ENCODE results near the gene MALRD1. TPM values are rescaled to one million over a fixed set of nuclear protein-coding genes. Genes with fewer than 3 reads are reported as not detected.
A peak's percentile ranks its signal among the peaks of the same experiment; 100 is the strongest.

Gene MALRD1
- total RNA-seq, 1 donor from 2014 or later: 0.45 TPM

- Histone ChIP-seq H2AFZ (ENCODE audit: low read depth, low read length) (no peak overlapping the region), H3K9ac (ENCODE audit: low read length) (no peak overlapping the region), H3K4me1 (ENCODE audit: insufficient read depth, low read length) (no peaks in the 10 kb centered on the region), H3K4me3 (ENCODE audit: insufficient read depth, low read depth, low read length) (no peak overlapping the region), H3K27ac (ENCODE audit: low read depth, low read length) (no peak overlapping the region), H3K27me3 (ENCODE audit: insufficient read depth, low read length) (no peaks in the 10 kb centered on the region), H3K9me3 (ENCODE audit: insufficient read depth, low read depth, low read length) (no peaks in the 10 kb centered on the region), H3K36me3 (ENCODE audit: insufficient read depth, low read length) (no peaks in the 10 kb centered on the region), H4K20me1 (ENCODE audit: insufficient read depth, low read length) (no peaks in the 10 kb centered on the region), H3K4me2 (ENCODE audit: low read length) (no peak overlapping the region), H3K79me2 (ENCODE audit: insufficient read depth, low read length) (no peaks in the 10 kb centered on the region)
- Mint-ChIP-seq H3K27me3 (ENCODE audit: low read depth, unreplicated experiment) (no peaks in the 10 kb centered on the region), H3K4me1 (ENCODE audit: low read depth, unreplicated experiment) (no peaks in the 10 kb centered on the region), H3K9me3 (ENCODE audit: unreplicated experiment) (no peaks in the 10 kb centered on the region), H3K4me3 (ENCODE audit: unreplicated experiment) (no peak overlapping the region), H3K27ac (ENCODE audit: unreplicated experiment) (no peak overlapping the region), H3K36me3 (ENCODE audit: low read depth, unreplicated experiment) (no peaks in the 10 kb centered on the region)
- FAIRE-seq (no peak), DNase-seq (ENCODE audit: low read depth) (peak; percentile 70)
- TF ChIP-seq EZH2 (IDR thresholded peaks at IDR 0.05; ENCODE audit: insufficient read depth, low read length) (no peak), CTCF (IDR thresholded peaks at IDR 0.05; ENCODE audit: insufficient read depth, low read depth, low read length) (no peak)
Observed at GRCh38 chr10:19250546-19250945, 201.9 kb downstream of the MALRD1 start.

- DNase-seq (ENCODE audit: low read depth): no peak
- H3K27ac Mint-ChIP-seq (ENCODE audit: unreplicated experiment): no peak overlapping the region
- Histone ChIP-seq H2AFZ (ENCODE audit: low read depth, low read length) (no peak overlapping the region), H3K27ac (ENCODE audit: low read depth, low read length) (no peak overlapping the region), H3K27me3 (ENCODE audit: insufficient read depth, low read length) (no peaks in the 10 kb centered on the region), H3K4me3 (ENCODE audit: insufficient read depth, low read depth, low read length) (no peak overlapping the region), H3K9ac (ENCODE audit: low read length) (no peak overlapping the region), H3K36me3 (ENCODE audit: insufficient read depth, low read length) (no peaks in the 10 kb centered on the region), H3K4me1 (ENCODE audit: insufficient read depth, low read length) (no peaks in the 10 kb centered on the region), H3K9me3 (ENCODE audit: insufficient read depth, low read depth, low read length) (no peaks in the 10 kb centered on the region), H3K79me2 (ENCODE audit: insufficient read depth, low read length) (no peaks in the 10 kb centered on the region), H3K4me2 (ENCODE audit: low read length) (no peak overlapping the region), H4K20me1 (ENCODE audit: insufficient read depth, low read length) (no peaks in the 10 kb centered on the region)
- no peak for FAIRE-seq
- H3K27me3 Mint-ChIP-seq (ENCODE audit: low read depth, unreplicated experiment): no peaks in the 10 kb centered on the region
- TF ChIP-seq EZH2 (IDR thresholded peaks at IDR 0.05; ENCODE audit: insufficient read depth, low read length): no peak
- H3K4me1 Mint-ChIP-seq (ENCODE audit: low read depth, unreplicated experiment): no peaks in the 10 kb centered on the region
- H3K4me3 Mint-ChIP-seq (ENCODE audit: unreplicated experiment): no peak overlapping the region
- H3K36me3 Mint-ChIP-seq (ENCODE audit: low read depth, unreplicated experiment): no peaks in the 10 kb centered on the region
- H3K9me3 Mint-ChIP-seq (ENCODE audit: unreplicated experiment): no peaks in the 10 kb centered on the region
Observed at GRCh38 chr10:19252531-19252930, 203.9 kb downstream of the MALRD1 start.

- Histone ChIP-seq H3K4me3 (ENCODE audit: insufficient read depth, low read depth, low read length) (no peak overlapping the region), H3K9me3 (ENCODE audit: insufficient read depth, low read depth, low read length) (no peaks in the 10 kb centered on the region), H3K4me1 (ENCODE audit: insufficient read depth, low read length) (no peaks in the 10 kb centered on the region), H3K79me2 (ENCODE audit: insufficient read depth, low read length) (no peaks in the 10 kb centered on the region), H3K9ac (ENCODE audit: low read length) (no peak overlapping the region), H4K20me1 (ENCODE audit: insufficient read depth, low read length) (no peaks in the 10 kb centered on the region), H3K27me3 (ENCODE audit: insufficient read depth, low read length) (no peaks in the 10 kb centered on the region), H3K27ac (ENCODE audit: low read depth, low read length) (no peak overlapping the region), H3K36me3 (ENCODE audit: insufficient read depth, low read length) (no peaks in the 10 kb centered on the region), H2AFZ (ENCODE audit: low read depth, low read length) (no peak overlapping the region), H3K4me2 (ENCODE audit: low read length) (no peak overlapping the region)
- Mint-ChIP-seq H3K27me3 (ENCODE audit: low read depth, unreplicated experiment) (no peaks in the 10 kb centered on the region), H3K4me3 (ENCODE audit: unreplicated experiment) (no peak overlapping the region), H3K4me1 (ENCODE audit: low read depth, unreplicated experiment) (no peaks in the 10 kb centered on the region), H3K9me3 (ENCODE audit: unreplicated experiment) (no peaks in the 10 kb centered on the region), H3K27ac (ENCODE audit: unreplicated experiment) (no peak overlapping the region), H3K36me3 (ENCODE audit: low read depth, unreplicated experiment) (no peaks in the 10 kb centered on the region)
- FAIRE-seq: no peak
- TF ChIP-seq EZH2 (IDR thresholded peaks at IDR 0.05; ENCODE audit: insufficient read depth, low read length) (no peak), CTCF (IDR thresholded peaks at IDR 0.05; ENCODE audit: insufficient read depth, low read depth, low read length) (no peak)
- no peak for DNase-seq (ENCODE audit: low read depth)
Observed at GRCh38 chr10:19256331-19256730, 207.7 kb downstream of the MALRD1 start.
